Activated CD8-positive, alpha-beta T cell treated with anti-CD3 and anti-CD28 coated beads for 36 hours (primary cell): Measurements from ENCODE around the gene PLCH1. TPM values are rescaled to one million over a fixed set of nuclear protein-coding genes. Genes with fewer than 3 reads are reported as not detected.

Source experiments
- ATAC-seq: fragments of 200-7000 bp; cut with Tn5 transposase; one replicate; pipeline ENCODE4 v1.10.0; 2021; ENCODE audit warnings: mild to moderate bottlenecking, moderate library complexity
- CTCF ChIA-PET: fragments of 350-600 bp; sonication (Branson Sonifier 250); formaldehyde crosslinking; loops from one replicate; lab custom pipeline; 2021; ENCODE audit warnings: antibody characterized with exemption; lab: Charles Lee
- POLR2A ChIA-PET: fragments of 350-600 bp; sonication (Branson Sonifier 250); formaldehyde crosslinking; loops from one replicate; lab custom pipeline; 2021; ENCODE audit warnings: antibody characterized with exemption; lab: Charles Lee
- DNase-seq: peaks from one replicate; pipeline ENCODE4 v3.0.0-alpha.2; 2020
- H3K27ac Mint-ChIP-seq: one replicate; pipeline ENCODE4 v1.8.0; 2021; ENCODE audit warnings: mild to moderate bottlenecking, mixed read lengths
- H3K27me3 Mint-ChIP-seq: one replicate; pipeline ENCODE4 v1.8.0; 2021; ENCODE audit warnings: mixed read lengths
- H3K36me3 Mint-ChIP-seq: one replicate; pipeline ENCODE4 v1.8.0; 2021; ENCODE audit warnings: low read depth, mixed read lengths
- H3K4me1 Mint-ChIP-seq: one replicate; pipeline ENCODE4 v1.8.0; 2021; ENCODE audit warnings: low read depth, mixed read lengths
- H3K4me3 Mint-ChIP-seq: one replicate; pipeline ENCODE4 v1.8.0; 2021; ENCODE audit warnings: mild to moderate bottlenecking, moderate library complexity, mixed read lengths
- H3K9me3 Mint-ChIP-seq: one replicate; pipeline ENCODE4 v1.8.0; 2021; ENCODE audit warnings: mixed read lengths
- intact Hi-C: fragments of 100-400 bp; cut with micrococcal nuclease; formaldehyde crosslinking; loops from one replicate; pipeline ENCODE4 v1.10.0; 2022
- total RNA-seq, 2 experiments: library from RNA; stranded (reverse); gene quantifications; one replicate each; pipeline ENCODE4 v1.2.3, GENCODE V29; 2021
- TF ChIP-seq, protein P1 (sequence below): fragments of 200-600 bp; IDR thresholded peaks from one replicate; pipeline ENCODE4 v1.8.0; 2022; ENCODE audit warnings: antibody characterized with exemption, mild to moderate bottlenecking

Gene PLCH1
- total RNA-seq, 2 experiments from 2014 or later = 0.20 to 0.32 TPM

DNA sequence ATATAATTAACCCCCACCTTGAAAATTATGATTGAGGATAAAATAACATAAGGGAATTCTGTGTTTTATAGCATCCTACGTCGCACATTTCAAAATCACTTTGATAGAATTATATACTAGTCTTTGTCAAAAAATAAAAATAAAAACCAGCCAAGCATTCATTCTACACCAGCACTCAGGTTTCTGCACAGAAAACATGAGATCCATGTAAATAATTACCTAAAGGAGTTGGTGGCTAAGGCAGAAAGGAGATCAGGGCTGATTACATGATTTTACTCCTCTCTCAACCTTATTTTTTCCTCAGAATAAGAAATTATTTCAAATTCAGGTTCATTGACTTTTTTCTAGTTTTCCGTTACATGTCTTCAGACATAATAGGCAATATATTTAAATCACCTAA lies 194.5 kb downstream of the PLCH1 start:
- Mint-ChIP-seq H3K27me3 (no peaks in the 10 kb centered on the region), H3K9me3 (no peaks in the 10 kb centered on the region), H3K27ac (no peak overlapping the region), H3K4me3 (no peak overlapping the region), H3K36me3 (peaks cover 3% of the 10 kb centered on the region), H3K4me1 (peaks cover 38% of the 10 kb centered on the region)
- CTCF ChIA-PET = interaction anchor here (0.6 kb wide), 1 partner anchor 220 kb away, joined by 3 read pairs; no protein-coding TSS in a partner anchor
- POLR2A ChIA-PET = no interaction called here
- no peak for ATAC-seq
- TF ChIP-seq, protein P1, sequence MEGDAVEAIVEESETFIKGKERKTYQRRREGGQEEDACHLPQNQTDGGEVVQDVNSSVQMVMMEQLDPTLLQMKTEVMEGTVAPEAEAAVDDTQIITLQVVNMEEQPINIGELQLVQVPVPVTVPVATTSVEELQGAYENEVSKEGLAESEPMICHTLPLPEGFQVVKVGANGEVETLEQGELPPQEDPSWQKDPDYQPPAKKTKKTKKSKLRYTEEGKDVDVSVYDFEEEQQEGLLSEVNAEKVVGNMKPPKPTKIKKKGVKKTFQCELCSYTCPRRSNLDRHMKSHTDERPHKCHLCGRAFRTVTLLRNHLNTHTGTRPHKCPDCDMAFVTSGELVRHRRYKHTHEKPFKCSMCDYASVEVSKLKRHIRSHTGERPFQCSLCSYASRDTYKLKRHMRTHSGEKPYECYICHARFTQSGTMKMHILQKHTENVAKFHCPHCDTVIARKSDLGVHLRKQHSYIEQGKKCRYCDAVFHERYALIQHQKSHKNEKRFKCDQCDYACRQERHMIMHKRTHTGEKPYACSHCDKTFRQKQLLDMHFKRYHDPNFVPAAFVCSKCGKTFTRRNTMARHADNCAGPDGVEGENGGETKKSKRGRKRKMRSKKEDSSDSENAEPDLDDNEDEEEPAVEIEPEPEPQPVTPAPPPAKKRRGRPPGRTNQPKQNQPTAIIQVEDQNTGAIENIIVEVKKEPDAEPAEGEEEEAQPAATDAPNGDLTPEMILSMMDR = no peak
- no peak for DNase-seq
- intact Hi-C loops = no loop called here

DNA sequence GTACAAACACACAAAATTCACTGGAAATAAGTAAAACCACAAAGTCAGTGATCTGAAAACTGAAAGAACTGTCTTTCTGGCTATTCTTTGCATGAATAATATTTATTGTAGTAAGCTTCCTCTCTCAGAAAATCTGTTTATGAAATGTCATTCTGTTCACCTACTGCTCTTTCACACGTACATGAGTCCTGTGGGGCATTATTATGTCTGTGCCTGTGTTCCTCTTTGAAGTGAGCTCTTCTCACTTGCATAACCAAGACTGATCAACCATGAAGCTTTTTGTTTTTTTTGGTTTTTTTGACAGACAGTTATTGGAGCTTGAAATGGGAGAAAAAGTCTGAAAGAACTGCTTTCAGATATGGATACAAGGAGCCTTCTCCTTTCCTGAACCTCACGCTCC lies 195.8 kb downstream of the PLCH1 start:
- Mint-ChIP-seq H3K4me3 (no peak overlapping the region), H3K9me3 (no peaks in the 10 kb centered on the region), H3K27me3 (no peaks in the 10 kb centered on the region), H3K36me3 (peaks cover 3% of the 10 kb centered on the region), H3K4me1 (peaks cover 25% of the 10 kb centered on the region), H3K27ac (peak overlapping the region; percentile 46)
- TF ChIP-seq, protein P1 = no peak
- ChIA-PET POLR2A (interaction anchor here (0.6 kb wide), 1 partner anchor 215 kb away, joined by 3 read pairs; no protein-coding TSS in a partner anchor), CTCF (no interaction called here)
- ATAC-seq (peak; percentile 71), DNase-seq (no peak)
- intact Hi-C loops = no loop called here

DNA sequence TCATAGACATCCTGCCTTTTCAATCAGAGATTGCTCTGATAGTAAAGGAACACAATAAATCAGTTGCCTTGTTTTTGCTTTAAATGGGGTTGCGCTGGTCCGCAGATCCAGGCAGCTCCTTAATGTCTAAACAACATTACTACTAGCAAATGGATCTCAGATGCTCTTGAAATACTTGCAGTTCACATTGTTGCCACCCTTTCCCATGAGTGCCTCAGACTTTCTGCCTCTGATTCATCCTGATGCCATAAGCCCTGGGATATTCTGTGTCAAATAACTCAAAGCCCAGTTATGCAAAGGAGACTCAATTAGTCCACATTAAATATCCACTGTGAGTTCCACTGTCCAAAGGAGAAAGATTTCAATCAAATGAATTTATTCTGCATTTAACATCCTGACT lies 196.7 kb downstream of the PLCH1 start:
- Mint-ChIP-seq H3K27me3 (no peaks in the 10 kb centered on the region), H3K36me3 (peaks cover under 1% of the 10 kb centered on the region), H3K4me1 (peaks cover 16% of the 10 kb centered on the region), H3K27ac (no peak overlapping the region), H3K9me3 (no peaks in the 10 kb centered on the region), H3K4me3 (no peak overlapping the region)
- ATAC-seq (no peak), DNase-seq (no peak)
- TF ChIP-seq, protein P1 = no peak
- CTCF ChIA-PET = no interaction called here
- intact Hi-C loops = no loop called here
- POLR2A ChIA-PET = no interaction called here

DNA sequence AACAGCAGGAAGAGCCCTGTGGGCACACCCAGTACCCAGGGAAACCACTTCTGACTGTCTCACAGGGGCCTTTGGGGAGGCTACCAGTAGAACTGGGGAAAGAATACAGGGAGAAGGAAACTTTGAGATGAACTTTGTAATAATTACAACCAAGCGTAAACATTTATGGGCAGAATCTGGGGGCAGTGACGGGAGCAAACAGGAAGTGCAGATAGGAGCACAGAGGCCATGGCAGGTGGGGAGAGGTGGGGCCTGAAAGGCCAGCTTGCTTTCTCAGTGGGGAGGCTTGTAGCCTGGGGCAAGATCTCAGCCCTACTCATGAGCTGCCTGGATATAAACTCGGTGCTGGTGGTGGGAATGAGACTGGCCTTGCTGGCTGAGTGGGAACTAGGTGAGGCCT lies 209.8 kb downstream of the PLCH1 start:
- DNase-seq (no peak), ATAC-seq (no peak)
- Mint-ChIP-seq H3K27me3 (no peaks in the 10 kb centered on the region), H3K27ac (no peak overlapping the region), H3K4me1 (no peaks in the 10 kb centered on the region), H3K9me3 (peaks cover 16% of the 10 kb centered on the region), H3K36me3 (no peaks in the 10 kb centered on the region), H3K4me3 (no peak overlapping the region)
- intact Hi-C loops = no loop called here
- POLR2A ChIA-PET = no interaction called here
- TF ChIP-seq, protein P1 = no peak
- CTCF ChIA-PET = no interaction called here

DNA sequence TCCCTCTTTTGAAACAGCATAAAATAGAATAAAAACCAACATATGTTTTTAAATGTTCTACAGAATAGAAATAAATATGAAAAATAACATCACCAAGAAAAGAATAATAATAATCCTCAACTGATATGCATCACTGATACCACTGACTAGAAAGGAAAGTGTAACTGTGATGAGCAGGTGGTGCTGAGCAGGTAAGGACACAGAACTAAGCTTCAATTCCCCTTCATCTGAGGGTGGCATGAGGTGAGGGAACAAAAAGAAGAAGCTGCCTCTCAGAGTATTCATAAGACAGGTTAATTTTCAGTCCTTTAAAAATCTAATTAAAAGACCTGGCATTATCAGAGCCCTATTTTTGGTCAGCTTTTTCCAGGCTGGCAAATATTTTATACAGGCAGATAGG lies 216.3 kb downstream of the PLCH1 start:
- H3K4me3 Mint-ChIP-seq = no peak overlapping the region
- no peaks in the 10 kb centered on the region for H3K36me3 Mint-ChIP-seq
- H3K27me3 Mint-ChIP-seq = no peaks in the 10 kb centered on the region
- ATAC-seq (no peak), DNase-seq (no peak)
- TF ChIP-seq, protein P1 = no peak
- no peak overlapping the region for H3K27ac Mint-ChIP-seq
- ChIA-PET CTCF (no interaction called here), POLR2A (no interaction called here)
- no peaks in the 10 kb centered on the region for H3K4me1 Mint-ChIP-seq
- H3K9me3 Mint-ChIP-seq = no peaks in the 10 kb centered on the region
- intact Hi-C loops = no loop called here
